ENCODE measurements around the gene CCNDBP1.

DNA sequence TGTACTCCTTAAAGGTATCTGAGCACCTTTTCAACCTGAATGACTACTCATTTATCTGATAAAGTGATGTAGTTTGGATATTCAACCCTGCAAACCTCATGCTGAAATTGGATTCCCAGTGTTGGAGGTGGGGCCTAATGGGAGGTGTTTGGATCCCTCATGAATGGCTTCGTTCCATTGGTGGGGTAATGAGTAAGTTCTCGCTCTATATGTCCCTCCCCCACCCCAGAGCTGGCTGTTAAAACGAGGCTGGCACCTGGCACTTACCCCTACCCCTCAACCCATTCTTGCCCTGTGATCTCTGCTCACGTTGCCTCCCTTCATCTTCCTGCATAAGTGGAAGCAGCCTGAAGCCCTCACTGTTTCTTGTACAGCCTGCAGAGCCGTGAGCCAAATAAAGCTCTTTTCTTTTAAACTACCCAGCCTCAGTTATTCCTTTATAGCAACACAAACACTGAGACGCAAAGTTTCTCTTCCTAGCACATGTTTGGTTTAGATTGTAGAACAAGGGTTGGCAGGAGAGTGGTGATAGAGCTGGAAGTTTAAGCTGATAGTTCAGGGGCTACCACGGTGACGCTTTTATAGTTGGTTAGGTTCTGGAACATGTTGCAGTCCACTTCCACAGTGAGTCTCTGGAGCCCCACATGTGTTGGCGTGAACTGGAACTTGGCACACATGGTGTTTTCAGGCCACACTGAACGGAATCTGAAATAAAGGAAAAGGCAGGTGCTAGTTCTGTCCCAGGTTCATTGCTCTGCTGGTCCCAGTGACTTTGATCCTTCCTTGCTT, 11.8 kb downstream of the CCNDBP1 start:
- no peak for TF ChIP-seq POLR2A (IDR thresholded peaks at IDR 0.05; ENCODE audit: low read depth)
- TF ChIP-seq POLR2AphosphoS5 (IDR thresholded peaks at IDR 0.05): no peak
